NCI-H446 treated with DMSO at 0.1 percent for 48 hours (cell line): ENCODE measurements around the gene PANK4.
"Not testable (repeated sequence)": the region's sequence is repeated elsewhere in the genome, so short reads cannot be mapped to it uniquely, and the experiment has no call there.

Source experiments
- DNase-seq: peaks from one replicate; lab custom pipeline; 2025; lab: John Stamatoyannopoulos, UW

Gene PANK4

DNA sequence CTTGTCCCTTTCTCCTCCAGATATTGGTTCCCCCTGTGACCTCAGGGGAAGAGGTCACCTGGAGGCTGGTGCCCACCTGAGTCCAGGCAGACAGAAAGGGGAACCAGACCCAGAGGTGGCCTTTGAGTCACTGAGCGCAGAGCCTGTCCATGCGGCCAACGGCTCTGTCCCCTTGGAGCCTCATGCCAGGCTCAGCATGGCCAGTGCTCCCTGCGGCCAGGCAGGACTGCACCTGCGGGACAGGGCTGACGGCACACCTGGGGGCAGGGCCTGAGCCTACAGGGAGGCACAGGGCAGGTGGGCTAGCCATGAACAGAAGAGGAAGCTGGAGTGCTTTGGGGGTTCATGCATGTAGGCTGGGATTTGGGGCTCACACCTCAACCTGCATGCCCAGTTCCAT, 32.5 kb upstream of the PANK4 start:
- DNase-seq, result no peak

DNA sequence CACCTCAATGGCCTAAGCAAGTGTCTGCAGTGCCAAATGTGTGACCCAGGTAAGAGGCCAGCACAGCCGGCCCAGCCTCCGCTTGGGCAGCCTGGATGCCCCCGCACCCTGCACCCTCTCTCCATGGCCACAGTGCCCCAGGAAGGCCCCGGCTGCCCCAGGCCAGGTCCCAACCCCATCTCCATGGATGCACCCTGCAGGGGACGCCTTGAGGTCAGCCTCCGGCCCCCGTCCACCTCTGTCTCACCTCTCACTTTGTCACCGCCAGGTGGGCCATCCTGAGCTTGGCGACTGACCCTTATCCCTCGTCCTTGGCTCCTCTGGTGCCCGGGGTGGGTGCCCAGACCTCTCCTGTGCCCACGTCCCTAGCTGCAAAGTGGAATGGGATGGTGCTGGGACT, 32.0 kb upstream of the PANK4 start:
- no peak for DNase-seq

DNA sequence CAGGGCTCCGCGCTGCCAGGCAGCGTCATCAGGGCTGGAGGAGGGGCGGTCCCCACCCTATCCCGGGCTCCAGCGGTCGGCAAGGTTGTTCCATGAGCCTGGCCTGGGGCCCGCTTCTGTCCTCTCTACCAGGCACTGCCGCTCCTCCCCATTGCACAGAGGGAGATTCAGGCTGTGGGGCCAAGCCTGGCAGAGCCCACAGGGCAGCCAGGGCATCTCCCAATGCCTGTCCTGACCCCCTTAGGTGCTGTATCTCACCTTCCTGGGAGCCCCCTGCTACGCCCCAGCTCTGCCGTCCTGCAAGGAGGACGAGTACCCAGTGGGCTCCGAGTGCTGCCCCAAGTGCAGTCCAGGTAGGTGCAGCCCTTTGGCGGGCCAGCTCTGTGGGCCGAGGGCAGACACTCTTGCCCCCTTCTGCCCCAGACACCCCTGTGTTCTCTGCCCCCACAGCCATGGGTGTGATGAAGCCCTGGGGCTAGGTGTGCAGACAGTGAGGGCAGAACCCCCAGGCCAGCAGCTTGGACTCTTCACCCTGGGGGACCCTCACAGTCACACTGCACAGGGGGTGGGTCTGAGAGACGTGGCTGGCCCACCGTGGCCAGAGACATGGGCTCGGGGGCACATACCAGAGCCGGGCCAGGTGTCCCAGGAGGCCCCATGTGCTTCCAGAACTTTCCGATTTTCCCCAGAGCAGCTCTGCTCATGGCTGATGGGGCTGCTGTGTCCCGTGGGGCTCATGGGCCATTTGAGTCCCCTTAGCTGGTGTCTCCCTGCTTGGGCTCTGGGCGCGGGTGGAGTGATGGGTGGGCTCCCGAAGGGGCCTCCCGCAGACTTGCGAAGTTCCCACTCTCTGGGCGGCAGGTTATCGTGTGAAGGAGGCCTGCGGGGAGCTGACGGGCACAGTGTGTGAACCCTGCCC, 31.3 kb upstream of the PANK4 start:
- no peak for DNase-seq

DNA sequence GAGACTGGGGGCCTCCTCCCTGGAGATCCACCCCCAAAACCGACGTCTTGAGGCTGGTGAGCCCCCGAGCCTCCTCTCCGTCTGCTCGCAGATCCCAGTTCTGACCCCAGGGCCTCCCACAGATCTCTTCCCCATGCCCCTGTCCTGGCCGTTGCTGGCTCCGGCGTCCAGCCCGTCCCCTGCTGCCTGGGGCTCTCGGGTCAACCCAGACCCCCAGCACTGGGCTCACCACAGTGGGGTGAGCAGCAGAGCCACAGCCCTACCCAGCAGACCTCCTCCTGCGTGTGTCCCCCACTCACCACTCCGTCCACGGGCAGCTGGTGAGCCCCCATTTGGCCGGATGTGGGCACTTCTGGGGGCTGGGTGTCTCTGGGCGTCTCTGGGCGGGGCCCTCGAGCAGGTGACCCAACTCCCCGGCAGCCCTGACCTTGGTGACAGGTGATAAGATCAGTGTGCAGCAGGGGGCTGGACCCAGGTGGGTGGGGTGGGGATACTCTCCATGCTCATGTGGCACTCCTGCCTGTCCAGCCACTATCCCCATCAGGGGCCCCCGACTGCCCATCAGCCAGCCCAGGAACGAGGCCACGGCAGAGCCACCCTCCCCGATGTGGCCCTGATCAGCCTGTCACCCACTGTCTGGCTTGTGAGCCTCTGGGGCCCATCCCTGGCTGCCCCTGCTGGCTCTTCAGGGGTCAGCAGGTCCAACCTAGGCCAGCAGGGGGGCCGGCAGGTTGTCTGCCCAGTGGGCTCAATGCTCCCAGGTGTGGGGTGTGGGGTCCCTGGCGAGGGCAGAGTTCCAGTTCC, 30.5 kb upstream of the PANK4 start:
- no peak for DNase-seq

DNA sequence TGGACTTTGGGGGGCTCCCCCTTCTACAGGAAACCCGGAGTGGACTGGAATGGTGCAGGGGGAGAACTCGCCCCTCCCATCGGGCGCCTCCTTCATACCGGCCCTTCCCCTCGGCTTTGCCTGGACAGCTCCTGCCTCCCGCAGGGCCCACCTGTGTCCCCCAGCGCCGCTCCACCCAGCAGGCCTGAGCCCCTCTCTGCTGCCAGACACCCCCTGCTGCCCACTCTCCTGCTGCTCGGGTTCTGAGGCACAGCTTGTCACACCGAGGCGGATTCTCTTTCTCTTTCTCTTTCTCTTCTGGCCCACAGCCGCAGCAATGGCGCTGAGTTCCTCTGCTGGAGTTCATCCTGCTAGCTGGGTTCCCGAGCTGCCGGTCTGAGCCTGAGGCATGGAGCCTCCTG, 29.9 kb upstream of the PANK4 start, which contains the start of gene TNFRSF14:
TSS of gene TNFRSF14 (plus strand) at position 95 of the 401 bp plus-strand sequence. CDS start at position 389, 294 bp downstream.
- DNase-seq, result no peak

DNA sequence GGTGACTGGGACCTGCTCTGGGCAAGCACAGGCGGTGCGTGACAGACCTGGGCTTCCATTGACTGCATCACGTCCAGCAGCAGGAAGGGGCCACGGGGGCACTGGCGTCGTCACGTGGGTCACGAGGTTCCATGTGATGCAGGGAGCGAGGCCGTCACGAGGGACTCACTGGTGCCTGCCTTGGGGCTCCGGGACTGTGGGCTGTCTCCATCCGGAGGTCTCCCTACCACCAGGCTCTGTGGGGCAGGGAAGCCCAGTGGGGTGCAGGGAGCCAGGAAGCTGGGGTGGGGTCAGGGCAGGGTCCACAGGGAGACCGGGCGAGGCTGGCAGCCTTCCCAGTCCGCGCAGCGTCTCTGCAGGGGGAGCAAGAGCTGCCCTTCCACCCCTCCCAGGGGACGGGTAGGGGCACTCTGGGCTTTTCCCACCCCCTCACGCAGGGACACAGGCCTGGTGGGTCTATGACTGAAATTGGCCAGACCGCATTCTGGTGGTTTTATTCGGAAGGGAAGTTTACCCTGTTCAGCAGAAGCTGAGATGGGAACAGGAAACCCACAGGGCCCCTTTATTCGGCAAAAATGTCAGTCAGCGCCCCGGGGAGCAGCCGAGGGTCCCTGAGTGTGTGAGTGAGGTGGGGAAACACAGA, 29.4 kb upstream of the PANK4 start:
- DNase-seq, result no peak

DNA sequence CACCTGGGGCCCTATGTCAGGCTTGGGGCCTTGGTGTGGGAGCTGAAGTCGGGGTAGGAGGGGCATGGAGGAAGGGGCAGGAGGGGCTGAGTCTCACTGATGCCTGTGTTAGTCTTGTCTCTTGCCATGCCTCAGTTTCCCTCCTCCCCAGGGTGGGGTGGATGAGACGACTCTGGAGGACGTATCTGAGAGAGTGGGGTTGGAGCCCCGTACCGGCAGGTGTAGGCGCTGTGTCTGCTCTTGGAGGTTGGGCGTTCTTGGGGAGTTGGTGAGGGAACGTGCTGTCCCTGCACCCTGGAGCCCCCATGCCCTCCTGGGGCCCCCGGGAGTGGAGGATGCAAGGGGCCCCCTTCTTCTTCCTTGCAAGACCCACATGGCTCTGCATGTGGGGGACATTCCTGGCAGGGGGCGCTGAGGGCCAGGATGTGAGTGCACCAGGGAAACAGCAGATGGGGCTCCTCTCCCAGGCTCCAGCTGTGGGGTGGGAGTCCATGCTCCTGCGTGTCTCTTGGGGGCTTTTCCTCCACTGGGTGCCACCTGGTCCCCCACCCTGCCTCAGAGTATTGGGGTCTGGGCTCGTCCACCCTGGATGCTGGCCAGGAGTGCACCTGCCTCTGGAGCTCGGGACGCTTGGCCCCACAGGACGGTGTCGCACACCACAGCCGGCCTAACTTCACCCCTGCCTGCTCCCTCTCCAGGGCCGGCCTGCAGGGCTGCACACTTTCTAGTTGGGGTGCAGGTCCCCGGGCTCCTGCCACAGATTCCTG, 28.4 kb upstream of the PANK4 start:
- no peak for DNase-seq

DNA sequence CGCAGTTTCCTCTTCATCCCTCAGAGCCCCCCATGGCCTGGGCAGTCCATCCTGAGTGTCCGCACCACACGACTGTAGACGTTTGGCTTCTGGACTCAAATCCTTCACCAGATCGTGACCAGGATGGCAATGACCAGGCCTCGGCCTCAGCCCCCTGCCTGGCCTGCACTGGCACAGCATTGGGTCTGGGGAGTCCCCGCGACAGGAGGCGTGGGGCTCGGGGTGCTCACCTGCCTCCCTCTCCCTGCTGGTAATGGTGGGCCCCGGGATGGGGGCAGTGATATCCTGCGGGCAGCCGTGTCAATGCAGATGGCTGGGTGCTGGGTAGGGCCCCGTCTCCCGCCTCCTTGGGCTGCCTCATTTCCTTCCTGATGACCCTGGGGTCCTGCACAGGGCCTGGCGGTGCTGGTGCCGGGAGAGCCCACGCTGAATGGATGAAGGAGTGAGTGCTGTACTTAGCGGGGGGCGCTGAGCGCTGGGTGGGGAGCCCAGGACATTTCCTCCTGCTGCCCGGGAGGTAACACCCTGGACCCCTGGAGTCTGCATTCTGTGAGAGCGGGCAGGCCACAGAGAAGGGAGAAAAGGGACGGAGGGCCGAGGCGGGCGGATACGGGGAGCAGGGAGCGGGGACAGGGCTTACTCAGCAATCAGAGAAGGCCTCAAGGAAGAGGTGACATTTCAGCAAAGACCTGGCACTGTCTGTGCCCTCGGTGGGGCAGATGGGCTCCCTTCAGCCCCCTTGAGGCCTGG, 27.6 kb upstream of the PANK4 start:
- no peak for DNase-seq

DNA sequence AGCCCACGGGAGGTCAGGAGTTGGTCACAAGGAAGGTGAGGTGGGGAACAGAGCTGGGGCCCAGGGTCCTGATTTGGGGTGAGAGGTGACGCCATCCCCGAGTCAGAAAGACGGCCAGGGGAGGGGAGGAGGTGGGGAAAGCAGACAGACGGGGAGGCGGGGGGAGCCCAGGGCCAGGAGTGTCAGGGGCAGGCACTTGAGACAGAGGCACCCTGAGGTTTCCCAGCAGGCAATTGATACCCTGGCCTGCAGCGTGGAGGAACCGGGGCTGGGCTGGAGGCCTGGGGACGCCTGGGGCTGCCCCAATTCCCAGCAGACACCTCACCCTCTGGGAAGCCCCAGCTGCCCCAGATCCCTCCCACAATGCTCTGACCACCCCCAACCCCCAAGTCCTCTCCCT, 26.7 kb upstream of the PANK4 start:
- not testable (repeated sequence) for DNase-seq

DNA sequence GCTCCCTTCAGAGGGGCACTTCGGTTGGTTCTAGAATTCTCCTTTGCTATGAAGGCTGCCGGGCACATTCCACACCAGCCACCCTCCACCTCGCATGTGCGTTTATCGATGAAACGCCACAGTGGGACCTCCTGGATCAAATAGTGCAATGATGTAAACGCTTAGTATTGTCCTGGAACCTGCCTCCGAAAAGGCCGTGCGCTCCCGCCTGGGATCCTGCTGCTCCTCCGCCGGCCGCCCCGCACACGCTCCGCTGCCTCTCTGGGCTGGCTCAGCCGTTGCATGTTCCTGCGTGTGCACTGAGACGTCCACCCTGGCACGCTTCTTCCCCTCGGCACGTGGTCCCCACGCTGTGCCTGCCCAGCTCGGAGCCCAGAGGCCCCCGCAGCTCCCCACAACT, 25.8 kb upstream of the PANK4 start:
- no peak for DNase-seq

DNA sequence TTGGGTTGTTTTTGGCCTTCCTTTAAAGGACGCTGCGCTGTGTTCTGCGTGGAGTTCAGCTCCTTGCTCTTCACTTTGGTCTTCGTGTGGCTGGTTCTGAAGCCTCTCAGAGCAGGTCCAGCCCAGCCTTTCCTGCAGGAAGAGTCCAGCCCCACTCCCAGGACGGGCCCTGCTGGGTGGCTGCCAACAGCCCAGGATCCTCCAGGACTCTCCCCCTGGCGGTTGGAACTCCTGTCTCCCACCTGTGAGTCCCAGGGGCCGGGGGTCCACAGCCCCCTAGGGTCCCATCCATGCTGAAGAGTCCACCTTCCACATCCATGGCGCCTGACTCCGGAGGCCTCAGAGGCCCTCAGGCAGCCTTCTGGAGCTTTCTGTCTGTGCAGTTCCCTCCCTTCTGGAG, 25.1 kb upstream of the PANK4 start:
- not testable (repeated sequence) for DNase-seq

DNA sequence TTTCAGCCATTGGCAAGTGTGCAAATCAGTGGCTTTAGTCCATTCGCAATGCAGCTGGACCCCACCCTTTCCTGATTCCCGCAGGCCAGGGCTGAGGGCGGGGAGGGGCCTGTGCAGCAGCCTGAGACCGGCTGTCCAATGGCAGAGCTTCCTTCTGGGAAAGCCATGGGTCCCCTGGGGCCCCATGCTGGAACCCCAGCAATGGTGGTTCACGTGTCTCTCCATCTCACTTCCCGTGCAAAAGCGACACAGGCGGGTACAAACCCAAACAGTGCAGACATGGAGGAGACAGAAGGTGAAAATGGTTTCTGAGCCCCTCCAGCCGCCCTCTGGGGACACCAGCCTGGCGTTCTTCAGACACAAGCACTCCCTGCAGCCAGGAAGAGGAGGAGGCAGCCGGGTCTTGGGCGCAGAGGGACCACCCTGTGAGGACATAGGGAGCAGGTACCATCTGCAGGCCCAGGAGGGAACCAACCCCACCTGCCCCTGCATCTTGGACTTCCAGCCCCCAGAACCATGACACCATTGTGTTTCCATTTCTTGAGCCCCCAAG, 24.0 kb upstream of the PANK4 start:
- DNase-seq, result not testable (repeated sequence)

DNA sequence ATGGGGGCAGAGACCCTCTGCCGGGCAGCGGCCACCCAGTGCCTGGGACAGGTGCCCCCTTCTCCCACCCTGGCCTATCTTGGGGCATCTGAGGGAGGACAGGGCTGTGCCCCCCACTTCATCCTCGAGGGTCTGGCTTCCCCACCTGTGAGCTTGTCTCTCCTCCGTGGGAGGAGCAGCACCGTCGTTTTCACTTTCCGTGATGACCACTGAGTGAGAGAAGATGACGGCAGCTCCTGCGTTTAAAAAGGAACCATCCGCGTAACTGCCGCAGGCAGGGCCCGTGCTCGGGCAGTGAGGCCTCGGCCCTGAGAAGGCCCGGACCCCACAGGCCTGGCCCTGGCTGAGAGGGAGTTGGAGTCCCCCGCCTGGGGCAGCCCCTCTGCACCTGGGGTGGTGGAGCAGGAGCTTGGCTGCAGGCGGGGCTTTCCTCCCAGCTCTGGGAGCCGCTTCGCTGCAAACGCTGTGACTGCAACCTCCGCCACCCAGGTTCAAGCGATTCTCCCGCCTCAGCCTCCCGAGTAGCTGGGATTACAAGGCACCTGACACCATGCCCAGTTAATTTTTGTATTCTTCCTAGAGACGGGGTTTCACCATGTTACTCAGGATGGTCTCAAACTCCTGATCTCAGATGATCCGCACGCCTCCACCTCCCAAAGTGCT, 23.1 kb upstream of the PANK4 start:
- not testable (repeated sequence) for DNase-seq

DNA sequence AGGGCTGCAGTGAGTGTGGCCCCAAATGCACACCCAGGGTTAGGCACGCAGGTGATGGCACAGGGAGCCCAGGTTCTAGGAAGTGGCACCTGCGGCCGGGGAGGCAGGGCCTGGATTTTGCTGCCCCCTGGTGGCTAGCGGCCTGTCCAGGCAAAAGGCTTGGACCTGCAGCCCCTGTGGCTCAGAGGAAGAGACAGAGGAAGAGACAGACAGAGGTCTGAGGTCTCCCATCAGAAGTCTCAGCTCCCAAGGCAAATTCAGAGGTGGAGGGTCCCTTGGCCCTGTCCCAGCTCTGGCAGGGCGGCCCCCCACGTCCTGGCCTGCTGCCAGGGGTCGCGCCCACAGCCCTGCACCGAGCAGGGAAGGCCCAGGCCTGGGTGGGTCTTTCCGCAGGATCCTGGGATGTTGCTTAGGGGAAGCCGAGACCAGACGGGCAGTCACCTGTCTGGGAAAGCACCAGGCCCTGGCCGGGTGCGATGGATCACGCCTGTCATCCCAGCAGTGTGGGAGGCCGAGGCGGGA, 21.7 kb upstream of the PANK4 start:
- peak; percentile 13 for DNase-seq

DNA sequence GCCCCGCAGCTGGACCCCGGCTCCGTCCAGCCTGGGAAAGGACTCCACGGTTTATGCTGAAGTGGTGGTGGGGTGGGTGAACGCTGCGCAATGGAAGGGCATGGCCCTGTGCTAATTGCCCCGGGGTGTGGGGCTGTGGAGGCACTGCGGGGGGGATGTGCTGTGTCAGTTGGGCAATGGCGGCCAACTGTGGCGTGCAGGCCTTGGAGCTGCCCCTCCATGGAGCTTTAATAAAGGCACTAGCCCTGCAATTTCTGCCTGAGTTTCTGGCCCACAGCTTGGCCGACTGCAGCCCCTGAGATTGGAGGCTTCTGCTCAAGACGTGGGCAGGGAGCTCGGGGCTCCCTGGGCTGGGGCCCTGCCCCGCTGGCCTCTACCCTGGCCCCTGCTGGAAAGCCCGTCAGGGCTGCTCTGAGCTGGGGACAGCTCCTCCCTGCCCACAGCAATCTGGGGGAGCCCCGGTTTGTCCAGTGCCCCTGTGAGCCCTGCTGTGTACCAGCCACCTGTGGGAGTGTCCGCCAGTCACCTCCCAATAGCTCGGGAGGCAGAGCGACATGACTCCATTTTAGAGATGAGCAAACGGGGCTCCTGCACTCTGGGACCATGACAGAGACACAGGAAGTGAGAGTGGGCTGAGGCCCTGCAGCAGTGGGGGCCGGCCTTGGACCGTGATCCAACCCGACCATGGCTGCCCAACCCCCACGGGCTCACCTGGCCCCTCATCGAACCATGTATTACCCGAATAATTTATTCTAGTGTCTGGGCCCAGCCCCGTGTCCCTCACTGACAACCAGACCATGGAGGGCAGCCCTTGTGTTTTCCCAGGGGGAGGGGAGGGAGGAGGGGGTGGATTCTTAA, 21.0 kb upstream of the PANK4 start:
- DNase-seq, result no peak

DNA sequence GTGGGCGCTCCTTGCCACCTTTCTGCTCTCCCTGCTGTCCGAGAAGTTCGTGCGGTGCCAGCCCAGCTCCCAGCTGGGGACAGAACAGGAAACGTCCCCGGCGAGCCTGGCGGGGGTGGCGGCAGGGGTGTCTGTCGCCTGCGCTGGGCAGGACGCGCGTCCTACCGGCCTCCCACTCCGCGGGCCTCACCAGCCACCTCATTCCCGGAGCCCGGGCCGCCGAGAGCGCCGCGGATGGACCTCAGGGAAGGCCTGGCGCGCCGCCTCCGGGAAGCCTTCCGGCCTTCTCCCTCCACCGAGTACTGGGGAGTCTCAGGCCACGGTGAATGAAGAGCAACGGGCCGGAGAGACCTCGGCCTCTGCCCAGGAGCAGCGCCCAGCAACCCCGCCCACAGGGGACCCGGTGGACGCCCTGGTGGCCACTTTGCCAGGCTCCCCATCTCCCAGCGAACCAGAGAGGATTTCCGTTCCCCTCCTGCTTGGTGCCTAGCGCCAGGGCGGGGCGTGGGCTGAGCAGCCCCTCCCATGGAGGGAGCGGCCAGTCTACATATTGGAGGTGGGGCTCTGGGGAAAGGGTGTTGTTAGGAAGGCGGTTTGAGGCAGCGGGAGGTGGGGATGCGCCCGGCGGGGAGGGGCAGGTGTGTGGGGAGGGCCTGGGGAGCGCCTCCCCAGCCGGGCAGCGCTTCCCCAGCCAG, 20.3 kb upstream of the PANK4 start:
- no peak for DNase-seq

DNA sequence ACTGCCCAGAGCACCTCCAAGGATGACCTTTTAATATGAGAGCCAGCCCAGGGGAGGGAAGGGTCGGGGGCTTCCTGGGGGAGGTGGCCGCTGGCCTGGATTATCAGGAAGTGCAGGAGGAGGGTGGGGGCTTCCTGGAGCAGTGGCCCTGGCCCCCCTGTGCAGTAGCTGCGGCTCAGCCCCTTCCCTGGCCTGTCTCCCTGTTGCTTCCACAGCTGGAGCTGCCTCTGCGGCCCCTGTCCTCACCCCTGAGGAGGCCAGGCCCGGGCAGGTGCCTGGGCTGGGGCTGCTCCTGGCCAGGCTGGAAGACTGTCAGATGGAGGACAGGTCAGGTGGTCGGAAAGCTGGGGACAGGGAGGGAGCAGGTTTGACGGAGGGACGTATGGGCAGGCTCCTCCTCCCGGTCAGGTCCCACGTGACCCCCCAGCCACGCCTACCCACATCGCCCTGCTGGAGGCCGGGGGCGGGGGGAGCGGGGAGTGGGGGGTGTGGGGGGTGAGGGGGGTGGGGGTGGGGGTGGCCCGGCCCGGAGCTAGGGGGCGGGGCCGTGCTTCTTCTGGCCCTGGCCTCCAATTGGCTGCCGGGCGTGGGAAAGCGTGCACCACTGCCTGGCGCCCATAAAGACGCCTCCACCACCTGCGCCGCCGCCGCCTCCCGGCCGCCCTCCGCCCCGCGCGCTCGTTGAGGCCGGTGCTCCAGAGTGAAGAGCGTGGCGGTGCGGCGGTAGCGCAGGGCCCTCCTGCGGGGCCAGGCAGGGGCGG, 19.5 kb upstream of the PANK4 start:
- no peak for DNase-seq
